ENCODE data around the gene ACTN2.
A peak's percentile ranks its signal among the peaks of the same experiment; 100 is the strongest.

ACTN2 gene

DNA sequence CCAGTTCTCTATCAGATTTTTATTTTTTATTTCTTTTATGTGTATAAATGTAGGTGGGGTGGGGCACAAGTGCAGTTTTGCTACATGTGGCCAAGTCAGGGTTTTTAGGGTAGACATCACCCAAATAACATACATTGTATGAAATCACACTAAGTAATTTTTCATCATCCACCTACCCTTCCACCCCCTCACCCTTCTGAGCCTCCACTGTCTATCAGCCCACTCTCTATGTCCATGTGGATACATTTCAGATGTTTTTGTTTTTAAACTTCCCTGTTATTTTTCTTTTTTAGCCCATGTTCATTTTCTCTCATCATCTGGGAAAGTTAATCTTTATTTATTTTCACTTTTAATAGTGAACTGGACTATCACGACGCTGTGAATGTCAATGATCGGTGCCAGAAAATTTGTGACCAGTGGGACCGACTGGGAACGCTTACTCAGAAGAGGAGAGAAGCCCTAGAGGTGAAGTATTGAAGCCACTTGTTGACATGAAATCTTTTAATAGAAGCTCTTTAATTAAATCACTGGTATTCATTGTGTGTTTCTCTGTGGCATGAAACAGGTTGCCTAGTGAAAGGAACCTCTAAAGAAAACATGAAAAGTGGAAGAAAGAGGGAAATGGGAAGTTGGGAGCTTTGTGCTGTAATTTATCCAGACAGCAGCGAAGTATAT lies 61.1 kb downstream of the ACTN2 start:
- no peak overlapping the region for H3K9ac ChIP-seq (ENCODE audit: low read depth, low read length)
- no peaks in the 10 kb centered on the region for H3K36me3 ChIP-seq (ENCODE audit: insufficient read depth, low read length)
- H3K4me3 ChIP-seq (ENCODE audit: low read depth in 1 of 2, low read length in 2 of 2), result no peak overlapping the region
- H3K27me3 ChIP-seq (ENCODE audit: insufficient read depth, low read length, poor library complexity), result peaks cover 15% of the 10 kb centered on the region
- no peak overlapping the region for H3K4me2 ChIP-seq (ENCODE audit: insufficient read depth, low read length)
- no peaks in the 10 kb centered on the region for H3K79me2 ChIP-seq (ENCODE audit: insufficient read depth, low read length)
- TF ChIP-seq, protein P1, sequence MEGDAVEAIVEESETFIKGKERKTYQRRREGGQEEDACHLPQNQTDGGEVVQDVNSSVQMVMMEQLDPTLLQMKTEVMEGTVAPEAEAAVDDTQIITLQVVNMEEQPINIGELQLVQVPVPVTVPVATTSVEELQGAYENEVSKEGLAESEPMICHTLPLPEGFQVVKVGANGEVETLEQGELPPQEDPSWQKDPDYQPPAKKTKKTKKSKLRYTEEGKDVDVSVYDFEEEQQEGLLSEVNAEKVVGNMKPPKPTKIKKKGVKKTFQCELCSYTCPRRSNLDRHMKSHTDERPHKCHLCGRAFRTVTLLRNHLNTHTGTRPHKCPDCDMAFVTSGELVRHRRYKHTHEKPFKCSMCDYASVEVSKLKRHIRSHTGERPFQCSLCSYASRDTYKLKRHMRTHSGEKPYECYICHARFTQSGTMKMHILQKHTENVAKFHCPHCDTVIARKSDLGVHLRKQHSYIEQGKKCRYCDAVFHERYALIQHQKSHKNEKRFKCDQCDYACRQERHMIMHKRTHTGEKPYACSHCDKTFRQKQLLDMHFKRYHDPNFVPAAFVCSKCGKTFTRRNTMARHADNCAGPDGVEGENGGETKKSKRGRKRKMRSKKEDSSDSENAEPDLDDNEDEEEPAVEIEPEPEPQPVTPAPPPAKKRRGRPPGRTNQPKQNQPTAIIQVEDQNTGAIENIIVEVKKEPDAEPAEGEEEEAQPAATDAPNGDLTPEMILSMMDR (IDR thresholded peaks at IDR 0.05; ENCODE audit: borderline replicate concordance, extremely low read depth, low read length, poor library complexity, severe bottlenecking), result no peak
- TF ChIP-seq EZH2 (IDR thresholded peaks at IDR 0.05; ENCODE audit: borderline replicate concordance, low read depth, low read length, severe bottlenecking), result no peak
- ATAC-seq (ENCODE audit: insufficient read depth, low read depth) (no peak), DNase-seq (no peak)
- H2AFZ ChIP-seq (ENCODE audit: low read depth, low read length), result no peak overlapping the region
- H3K4me1 ChIP-seq (ENCODE audit: insufficient read depth, low read length), result no peaks in the 10 kb centered on the region
- no peak overlapping the region for H3K27ac ChIP-seq (ENCODE audit: low read length)
- H3K9me3 ChIP-seq (ENCODE audit: insufficient read depth, low read length, severe bottlenecking), result no peaks in the 10 kb centered on the region
- H4K20me1 ChIP-seq (ENCODE audit: insufficient read depth, low read length), result no peaks in the 10 kb centered on the region

- no peak overlapping the region for H3K9ac ChIP-seq (ENCODE audit: low read depth, low read length)
- ATAC-seq (ENCODE audit: insufficient read depth, low read depth), result no peak
- DNase-seq, result no peak
- no peak overlapping the region for H3K4me2 ChIP-seq (ENCODE audit: insufficient read depth, low read length)
- no peaks in the 10 kb centered on the region for H3K9me3 ChIP-seq (ENCODE audit: insufficient read depth, low read length, severe bottlenecking)
- peaks cover 15% of the 10 kb centered on the region for H3K27me3 ChIP-seq (ENCODE audit: insufficient read depth, low read length, poor library complexity)
- no peak overlapping the region for H2AFZ ChIP-seq (ENCODE audit: low read depth, low read length)
- no peaks in the 10 kb centered on the region for H3K36me3 ChIP-seq (ENCODE audit: insufficient read depth, low read length)
- no peak overlapping the region for H3K27ac ChIP-seq (ENCODE audit: low read length)
- no peaks in the 10 kb centered on the region for H3K4me1 ChIP-seq (ENCODE audit: insufficient read depth, low read length)
- no peaks in the 10 kb centered on the region for H4K20me1 ChIP-seq (ENCODE audit: insufficient read depth, low read length)
- no peaks in the 10 kb centered on the region for H3K79me2 ChIP-seq (ENCODE audit: insufficient read depth, low read length)
- TF ChIP-seq, protein P1 (IDR thresholded peaks at IDR 0.05; ENCODE audit: borderline replicate concordance, extremely low read depth, low read length, poor library complexity, severe bottlenecking), result peak; percentile 35
- TF ChIP-seq EZH2 (IDR thresholded peaks at IDR 0.05; ENCODE audit: borderline replicate concordance, low read depth, low read length, severe bottlenecking), result no peak
- H3K4me3 ChIP-seq (ENCODE audit: low read depth in 1 of 2, low read length in 2 of 2), result no peak overlapping the region
These were observed 62.1 kb downstream of the ACTN2 start for GRCh38 chr1:236748268-236748870.

DNA sequence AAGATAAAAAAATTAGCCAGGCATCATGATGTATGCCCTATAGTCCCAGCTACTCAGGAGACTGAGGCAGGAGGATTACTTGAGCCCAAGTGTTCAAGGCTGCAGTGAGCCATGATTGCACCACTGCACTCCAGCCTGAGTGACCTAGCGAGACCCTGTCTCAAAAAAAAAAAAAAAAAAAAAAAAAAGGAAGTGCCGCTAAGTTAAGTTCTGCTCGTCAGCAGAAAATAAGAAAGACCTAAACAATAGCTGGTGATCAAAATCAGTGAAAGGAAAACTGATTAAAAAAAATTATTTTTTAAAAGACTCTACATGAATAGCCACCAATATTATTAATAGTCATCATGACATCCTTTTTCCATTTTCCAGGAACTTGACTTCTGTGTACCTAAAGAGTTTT lies 64.6 kb downstream of the ACTN2 start:
- Histone ChIP-seq H3K79me2 (ENCODE audit: insufficient read depth, low read length) (no peaks in the 10 kb centered on the region), H2AFZ (ENCODE audit: low read depth, low read length) (no peak overlapping the region), H4K20me1 (ENCODE audit: insufficient read depth, low read length) (no peaks in the 10 kb centered on the region), H3K9ac (ENCODE audit: low read depth, low read length) (no peak overlapping the region), H3K36me3 (ENCODE audit: insufficient read depth, low read length) (no peaks in the 10 kb centered on the region), H3K27me3 (ENCODE audit: insufficient read depth, low read length, poor library complexity) (peaks cover 15% of the 10 kb centered on the region), H3K4me3 (ENCODE audit: low read depth in 1 of 2, low read length in 2 of 2) (no peak overlapping the region), H3K27ac (ENCODE audit: low read length) (no peak overlapping the region), H3K9me3 (ENCODE audit: insufficient read depth, low read length, severe bottlenecking) (no peaks in the 10 kb centered on the region), H3K4me2 (ENCODE audit: insufficient read depth, low read length) (no peak overlapping the region), H3K4me1 (ENCODE audit: insufficient read depth, low read length) (no peaks in the 10 kb centered on the region)
- TF ChIP-seq, protein P1 (IDR thresholded peaks at IDR 0.05; ENCODE audit: borderline replicate concordance, extremely low read depth, low read length, poor library complexity, severe bottlenecking), result no peak
- TF ChIP-seq EZH2 (IDR thresholded peaks at IDR 0.05; ENCODE audit: borderline replicate concordance, low read depth, low read length, severe bottlenecking), result no peak
- ATAC-seq (ENCODE audit: insufficient read depth, low read depth) (no peak), DNase-seq (no peak)

Data from DND-41 (cell line).